Tibial nerve (tissue), 3 donors: ENCODE results near the gene C1orf198.

Experiments
- CTCF ChIP-seq, 5 experiments: fragments of 200-600 bp in 3 of 5; fragments of 450-650 bp in 2 of 5; sonication (generic) in 3 of 5; IDR thresholded peaks; one replicate each; pipeline ENCODE4 v1.5.1; 2016 to 2019; ENCODE audit warnings: antibody characterized with exemption in 5 of 5, mild to moderate bottlenecking in 3 of 5, moderate library complexity in 2 of 5
- POLR2A ChIP-seq, 2 donors: fragments of 450-650 bp; IDR thresholded peaks; one replicate each; pipeline ENCODE4 v1.6.1; 2017; ENCODE audit warnings: antibody characterized with exemption in 2 of 2, mild to moderate bottlenecking in 2 of 2, moderate library complexity in 2 of 2

DNA sequence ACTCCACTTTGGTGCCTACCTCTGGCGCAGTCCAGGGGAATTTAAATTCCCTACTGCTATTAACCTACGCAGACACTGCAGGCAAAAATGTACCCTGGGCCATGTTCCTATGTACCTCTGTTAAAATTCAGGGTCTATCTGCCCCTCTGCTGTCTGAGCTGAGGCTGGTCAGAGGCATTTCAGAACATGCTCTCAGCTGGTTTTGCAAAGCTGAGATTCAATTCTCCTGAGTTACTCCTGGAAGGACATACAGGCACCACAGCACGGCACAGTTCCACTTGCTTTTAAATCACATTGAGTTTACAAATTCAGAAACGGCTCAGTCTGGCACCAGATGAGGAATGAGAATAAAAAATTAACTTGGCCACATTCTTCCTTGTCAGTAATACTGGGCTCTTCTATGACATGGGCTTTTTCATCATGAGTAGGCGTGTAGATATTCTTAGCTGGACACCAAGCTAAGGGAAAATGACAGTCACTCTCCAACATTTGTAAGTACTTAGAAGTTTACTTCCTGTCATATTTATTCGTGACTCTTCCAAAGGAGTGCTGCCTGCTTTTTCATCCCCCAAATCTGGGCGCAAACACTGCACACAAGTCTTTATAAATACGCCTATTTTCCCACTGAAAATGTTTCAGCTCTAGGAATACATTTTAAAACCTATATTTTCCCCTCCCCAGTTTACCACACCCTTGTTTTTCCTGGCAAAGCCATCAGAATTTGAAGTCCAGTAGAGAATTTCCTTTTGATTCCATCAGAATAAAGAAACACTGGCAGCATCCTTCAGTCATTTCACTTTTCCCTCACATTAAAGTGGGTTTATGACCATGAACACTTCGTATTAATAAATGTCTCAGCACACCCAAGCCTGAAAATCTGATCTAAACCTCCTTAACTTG, 1.9 kb downstream of the C1orf198 start:
- TF ChIP-seq POLR2A (IDR thresholded peaks at IDR 0.05) (no peak), CTCF (IDR thresholded peaks at IDR 0.05) (no peak)
